ENCODE data around the gene MAPT. TPM values are rescaled to one million over a fixed set of nuclear protein-coding genes. Genes with fewer than 3 reads are reported as not detected.

The MAPT gene
- polyA plus RNA-seq, 3 donors = 0.04 TPM; not detected in 2

DNA sequence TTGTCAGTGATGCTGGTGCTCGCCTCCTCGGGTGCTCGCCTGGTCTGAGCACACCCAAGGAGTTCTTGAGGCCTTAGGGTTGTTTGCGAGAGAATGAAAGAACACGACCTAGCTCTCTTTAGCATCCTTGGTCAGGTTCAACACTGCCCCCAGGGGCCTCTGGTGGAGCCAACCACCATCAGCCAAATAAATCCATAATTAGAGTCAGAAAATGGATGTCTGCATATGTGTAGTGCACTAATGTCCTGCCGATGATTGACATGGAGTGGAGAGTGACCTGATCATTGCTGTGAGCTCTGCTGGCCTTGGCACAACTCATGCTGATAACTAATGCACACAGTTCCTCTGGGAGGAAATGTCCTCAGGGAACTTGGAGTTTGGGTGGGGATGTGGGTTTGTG, 96.5 kb downstream of the MAPT start:
- Mint-ChIP-seq H3K4me1 (no peaks in the 10 kb centered on the region), H3K36me3 (no peaks in the 10 kb centered on the region), H3K27ac (no peak overlapping the region), H3K27me3 (ENCODE audit: low read depth in 3 of 3) (peaks cover 0 to 5% (median 2%) of the 10 kb centered on the region in 3 donors), H3K4me3 (no peak overlapping the region), H3K9me3 (no peaks in the 10 kb centered on the region)
- intact Hi-C loops (cut with micrococcal nuclease) = no loop called here
- H3K4me1 ChIP-seq (ENCODE audit: control insufficient read depth in 1 of 2, insufficient read depth in 2 of 2, low read length in 2 of 2) = no peaks in the 10 kb centered on the region
- WGBS (ENCODE audit: insufficient coverage) = 93% methylated on average over 5 of the region's 6 CpGs
- H3K27me3 ChIP-seq (ENCODE audit: control insufficient read depth in 2 of 2, insufficient read depth in 2 of 2, low read length in 2 of 2) = no peaks in the 10 kb centered on the region
- no peak overlapping the region for H3K4me3 ChIP-seq (replicated peaks in 1 of 3; ENCODE audit: low read depth in 2 of 3, low read length in 3 of 3)
- no peak for DNase-seq
- H4K20me1 ChIP-seq (ENCODE audit: insufficient read depth, low read length) = no peaks in the 10 kb centered on the region
- H3K27ac ChIP-seq (ENCODE audit: low read depth in 1 of 2, low read length in 2 of 2) = no peak overlapping the region
- no peak overlapping the region for H3K9ac ChIP-seq (ENCODE audit: insufficient read depth, low read length, poor library complexity, severe bottlenecking)
- TF ChIP-seq, protein P1, sequence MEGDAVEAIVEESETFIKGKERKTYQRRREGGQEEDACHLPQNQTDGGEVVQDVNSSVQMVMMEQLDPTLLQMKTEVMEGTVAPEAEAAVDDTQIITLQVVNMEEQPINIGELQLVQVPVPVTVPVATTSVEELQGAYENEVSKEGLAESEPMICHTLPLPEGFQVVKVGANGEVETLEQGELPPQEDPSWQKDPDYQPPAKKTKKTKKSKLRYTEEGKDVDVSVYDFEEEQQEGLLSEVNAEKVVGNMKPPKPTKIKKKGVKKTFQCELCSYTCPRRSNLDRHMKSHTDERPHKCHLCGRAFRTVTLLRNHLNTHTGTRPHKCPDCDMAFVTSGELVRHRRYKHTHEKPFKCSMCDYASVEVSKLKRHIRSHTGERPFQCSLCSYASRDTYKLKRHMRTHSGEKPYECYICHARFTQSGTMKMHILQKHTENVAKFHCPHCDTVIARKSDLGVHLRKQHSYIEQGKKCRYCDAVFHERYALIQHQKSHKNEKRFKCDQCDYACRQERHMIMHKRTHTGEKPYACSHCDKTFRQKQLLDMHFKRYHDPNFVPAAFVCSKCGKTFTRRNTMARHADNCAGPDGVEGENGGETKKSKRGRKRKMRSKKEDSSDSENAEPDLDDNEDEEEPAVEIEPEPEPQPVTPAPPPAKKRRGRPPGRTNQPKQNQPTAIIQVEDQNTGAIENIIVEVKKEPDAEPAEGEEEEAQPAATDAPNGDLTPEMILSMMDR (IDR thresholded peaks at IDR 0.05) = no peak
- no peak overlapping the region for H2AFZ ChIP-seq (ENCODE audit: insufficient read depth, low read depth, low read length, poor library complexity, severe bottlenecking)
- no peaks in the 10 kb centered on the region for H3K9me3 ChIP-seq (replicated peaks in 1 of 2; ENCODE audit: control insufficient read depth in 1 of 2, insufficient read depth in 1 of 2, low read length in 2 of 2)
- H3K36me3 ChIP-seq (replicated peaks in 1 of 2; ENCODE audit: control insufficient read depth in 1 of 2, insufficient read depth in 2 of 2, low read length in 2 of 2) = no peaks in the 10 kb centered on the region
- no peaks in the 10 kb centered on the region for H3K79me2 ChIP-seq (ENCODE audit: insufficient read depth, low read length)
- H3K4me2 ChIP-seq (replicated peaks; ENCODE audit: extremely low read depth, low read length, poor library complexity, severe bottlenecking) = no peak overlapping the region

DNA sequence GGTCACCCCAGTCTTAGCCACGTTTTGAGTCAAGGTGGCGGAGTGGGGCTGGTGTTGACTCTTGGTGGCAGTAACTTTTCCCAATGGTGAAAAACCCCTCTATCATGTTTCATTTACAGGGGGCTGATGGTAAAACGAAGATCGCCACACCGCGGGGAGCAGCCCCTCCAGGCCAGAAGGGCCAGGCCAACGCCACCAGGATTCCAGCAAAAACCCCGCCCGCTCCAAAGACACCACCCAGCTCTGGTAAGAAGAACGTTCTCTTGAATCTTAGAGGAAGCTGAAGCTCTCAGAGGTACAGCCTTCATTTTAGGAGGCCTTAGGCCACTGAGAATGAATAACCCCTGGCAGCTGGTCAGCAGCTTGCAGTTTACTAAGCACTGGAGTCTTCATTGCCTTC, 97.0 kb downstream of the MAPT start:
- Histone ChIP-seq H3K4me1 (ENCODE audit: control insufficient read depth in 1 of 2, insufficient read depth in 2 of 2, low read length in 2 of 2) (no peaks in the 10 kb centered on the region), H3K9ac (ENCODE audit: insufficient read depth, low read length, poor library complexity, severe bottlenecking) (no peak overlapping the region), H4K20me1 (ENCODE audit: insufficient read depth, low read length) (no peaks in the 10 kb centered on the region), H2AFZ (ENCODE audit: insufficient read depth, low read depth, low read length, poor library complexity, severe bottlenecking) (no peak overlapping the region), H3K27ac (ENCODE audit: low read depth in 1 of 2, low read length in 2 of 2) (no peak overlapping the region), H3K79me2 (ENCODE audit: insufficient read depth, low read length) (no peaks in the 10 kb centered on the region), H3K4me3 (replicated peaks in 1 of 3; ENCODE audit: low read depth in 2 of 3, low read length in 3 of 3) (no peak overlapping the region), H3K9me3 (replicated peaks in 1 of 2; ENCODE audit: control insufficient read depth in 1 of 2, insufficient read depth in 1 of 2, low read length in 2 of 2) (no peaks in the 10 kb centered on the region), H3K36me3 (replicated peaks in 1 of 2; ENCODE audit: control insufficient read depth in 1 of 2, insufficient read depth in 2 of 2, low read length in 2 of 2) (no peaks in the 10 kb centered on the region), H3K4me2 (replicated peaks; ENCODE audit: extremely low read depth, low read length, poor library complexity, severe bottlenecking) (no peak overlapping the region), H3K27me3 (ENCODE audit: control insufficient read depth in 2 of 2, insufficient read depth in 2 of 2, low read length in 2 of 2) (no peaks in the 10 kb centered on the region)
- no peak overlapping the region for H3K27ac Mint-ChIP-seq
- H3K27me3 Mint-ChIP-seq (ENCODE audit: low read depth in 3 of 3) = peaks cover 0 to 5% (median 2%) of the 10 kb centered on the region in 3 donors
- H3K4me1 Mint-ChIP-seq = no peaks in the 10 kb centered on the region
- no peaks in the 10 kb centered on the region for H3K36me3 Mint-ChIP-seq
- TF ChIP-seq, protein P1 (IDR thresholded peaks at IDR 0.05) = no peak
- intact Hi-C loops (cut with micrococcal nuclease) = no loop called here
- no peaks in the 10 kb centered on the region for H3K9me3 Mint-ChIP-seq
- no peak overlapping the region for H3K4me3 Mint-ChIP-seq
- WGBS (ENCODE audit: insufficient coverage) = 97% methylated on average over 6 of the region's 10 CpGs
- DNase-seq = no peak
